ENCODE results near the gene EIF4EBP2. TPM values are rescaled to one million over a fixed set of nuclear protein-coding genes. Genes with fewer than 3 reads are reported as not detected.

Gene EIF4EBP2
- total and polyA plus RNA-seq, 2 of the 13 experiments (the other 11 are each of a cell fraction or from before 2014, with no cell fraction given): 16.9 to 22.0 TPM

- TF ChIP-seq ARNT (IDR thresholded peaks at IDR 0.05): no peak
- 0 out of 2 replicates have a peak, but pooled peaks have one; percentile 13 for TF ChIP-seq ZXDC (CRISPR knock-in tag; IDR thresholded peaks at IDR 0.05)
- TF ChIP-seq, protein P1, sequence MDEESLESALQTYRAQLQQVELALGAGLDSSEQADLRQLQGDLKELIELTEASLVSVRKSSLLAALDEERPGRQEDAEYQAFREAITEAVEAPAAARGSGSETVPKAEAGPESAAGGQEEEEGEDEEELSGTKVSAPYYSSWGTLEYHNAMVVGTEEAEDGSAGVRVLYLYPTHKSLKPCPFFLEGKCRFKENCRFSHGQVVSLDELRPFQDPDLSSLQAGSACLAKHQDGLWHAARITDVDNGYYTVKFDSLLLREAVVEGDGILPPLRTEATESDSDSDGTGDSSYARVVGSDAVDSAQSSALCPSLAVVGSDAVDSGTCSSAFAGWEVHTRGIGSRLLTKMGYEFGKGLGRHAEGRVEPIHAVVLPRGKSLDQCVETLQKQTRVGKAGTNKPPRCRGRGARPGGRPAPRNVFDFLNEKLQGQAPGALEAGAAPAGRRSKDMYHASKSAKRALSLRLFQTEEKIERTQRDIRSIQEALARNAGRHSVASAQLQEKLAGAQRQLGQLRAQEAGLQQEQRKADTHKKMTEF (CRISPR knock-in tag; IDR thresholded peaks at IDR 0.05): peak; percentile 35; the same call in 1 of the 2 replicates
- TF ChIP-seq NFE2 (CRISPR knock-in tag; IDR thresholded peaks at IDR 0.05): no peak
- TF ChIP-seq, protein P2, sequence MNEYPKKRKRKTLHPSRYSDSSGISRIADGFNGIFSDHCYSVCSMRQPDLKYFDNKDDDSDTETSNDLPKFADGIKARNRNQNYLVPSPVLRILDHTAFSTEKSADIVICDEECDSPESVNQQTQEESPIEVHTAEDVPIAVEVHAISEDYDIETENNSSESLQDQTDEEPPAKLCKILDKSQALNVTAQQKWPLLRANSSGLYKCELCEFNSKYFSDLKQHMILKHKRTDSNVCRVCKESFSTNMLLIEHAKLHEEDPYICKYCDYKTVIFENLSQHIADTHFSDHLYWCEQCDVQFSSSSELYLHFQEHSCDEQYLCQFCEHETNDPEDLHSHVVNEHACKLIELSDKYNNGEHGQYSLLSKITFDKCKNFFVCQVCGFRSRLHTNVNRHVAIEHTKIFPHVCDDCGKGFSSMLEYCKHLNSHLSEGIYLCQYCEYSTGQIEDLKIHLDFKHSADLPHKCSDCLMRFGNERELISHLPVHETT (CRISPR knock-in tag; conservative IDR thresholded peaks at IDR 0.05): no peak
- no peak for TF ChIP-seq EEA1 (CRISPR knock-in tag; IDR thresholded peaks at IDR 0.05; ENCODE audit: borderline replicate concordance)
- TF ChIP-seq RNF2 (conservative IDR thresholded peaks at IDR 0.05; ENCODE audit: low read depth): no peak
- TF ChIP-seq KLF11 (CRISPR knock-in tag; IDR thresholded peaks at IDR 0.05): no peak
- TF ChIP-seq ZNF432 (CRISPR knock-in tag; IDR thresholded peaks at IDR 0.05; ENCODE audit: borderline replicate concordance): no peak
- no peak for TF ChIP-seq RORA (CRISPR knock-in tag; IDR thresholded peaks at IDR 0.05)
- TF ChIP-seq, protein P3, sequence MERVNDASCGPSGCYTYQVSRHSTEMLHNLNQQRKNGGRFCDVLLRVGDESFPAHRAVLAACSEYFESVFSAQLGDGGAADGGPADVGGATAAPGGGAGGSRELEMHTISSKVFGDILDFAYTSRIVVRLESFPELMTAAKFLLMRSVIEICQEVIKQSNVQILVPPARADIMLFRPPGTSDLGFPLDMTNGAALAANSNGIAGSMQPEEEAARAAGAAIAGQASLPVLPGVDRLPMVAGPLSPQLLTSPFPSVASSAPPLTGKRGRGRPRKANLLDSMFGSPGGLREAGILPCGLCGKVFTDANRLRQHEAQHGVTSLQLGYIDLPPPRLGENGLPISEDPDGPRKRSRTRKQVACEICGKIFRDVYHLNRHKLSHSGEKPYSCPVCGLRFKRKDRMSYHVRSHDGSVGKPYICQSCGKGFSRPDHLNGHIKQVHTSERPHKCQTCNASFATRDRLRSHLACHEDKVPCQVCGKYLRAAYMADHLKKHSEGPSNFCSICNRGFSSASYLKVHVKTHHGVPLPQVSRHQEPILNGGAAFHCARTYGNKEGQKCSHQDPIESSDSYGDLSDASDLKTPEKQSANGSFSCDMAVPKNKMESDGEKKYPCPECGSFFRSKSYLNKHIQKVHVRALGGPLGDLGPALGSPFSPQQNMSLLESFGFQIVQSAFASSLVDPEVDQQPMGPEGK (CRISPR knock-in tag; IDR thresholded peaks at IDR 0.05): no peak
- no peak for TF ChIP-seq MXD4 (CRISPR knock-in tag; IDR thresholded peaks at IDR 0.05)
Observed at GRCh38 chr10:70381471-70382421, 22.2 kb upstream of the EIF4EBP2 start (continued).
